Gastroesophageal sphincter (tissue), 3 donors: ENCODE results near the gene FAM32A.

Experiments used
- CTCF ChIP-seq, 4 experiments: fragments of 200-600 bp in 2 of 4; fragments of 450-650 bp in 2 of 4; sonication (generic) in 1 of 4; IDR thresholded peaks; one replicate each; pipeline ENCODE4 v1.5.1; 2017 to 2019; ENCODE audit warnings: antibody characterized with exemption in 4 of 4, mild to moderate bottlenecking in 2 of 4, moderate library complexity in 2 of 4
- EP300 ChIP-seq: sonication (generic); formaldehyde crosslinking; IDR thresholded peaks from one replicate; pipeline ENCODE4 v1.6.1; 2017; ENCODE audit warnings: antibody characterized with exemption, mild to moderate bottlenecking
- POLR2A ChIP-seq, 2 donors: fragments of 450-650 bp; IDR thresholded peaks; one replicate each; pipeline ENCODE4 v1.6.1; 2017; ENCODE audit warnings: antibody characterized with exemption in 2 of 2, mild to moderate bottlenecking in 2 of 2, moderate library complexity in 1 of 2
- POLR2AphosphoS5 ChIP-seq: sonication (generic); formaldehyde crosslinking; IDR thresholded peaks from one replicate; pipeline ENCODE4 v1.6.1; 2017; ENCODE audit warnings: antibody characterized with exemption

- TF ChIP-seq CTCF (IDR thresholded peaks at IDR 0.05) (no peak), EP300 (no peak), POLR2A (IDR thresholded peaks at IDR 0.05) (no peak), POLR2AphosphoS5 (no peak)
Measured at GRCh38 chr19:16210168-16210567, 25.0 kb downstream of the FAM32A start.
